22Rv1 (cell line): Measurements from ENCODE around the gene GTF2A1.

Experiments used
- CTCF ChIP-seq: fragments of 450-650 bp; IDR thresholded peaks from 2 replicates; pipeline ENCODE4 v1.5.1; 2017; ENCODE audit warnings: mild to moderate bottlenecking
- ZFX ChIP-seq: fragments of 450-650 bp; IDR thresholded peaks from 2 replicates; pipeline ENCODE4 v1.6.1; 2017; ENCODE audit warnings: antibody characterized with exemption, borderline replicate concordance

GRCh38 chr14:81222126-81222525, 1.4 kb upstream of the GTF2A1 start:
- TF ChIP-seq CTCF (no peak), ZFX (no peak)
